ENCODE data around the gene INPP4B. TPM values are rescaled to one million over a fixed set of nuclear protein-coding genes. Genes with fewer than 3 reads are reported as not detected.

The INPP4B gene
- total and polyA plus RNA-seq, 7 donors = 4.2 to 27.3 (median 17.2) TPM

DNA sequence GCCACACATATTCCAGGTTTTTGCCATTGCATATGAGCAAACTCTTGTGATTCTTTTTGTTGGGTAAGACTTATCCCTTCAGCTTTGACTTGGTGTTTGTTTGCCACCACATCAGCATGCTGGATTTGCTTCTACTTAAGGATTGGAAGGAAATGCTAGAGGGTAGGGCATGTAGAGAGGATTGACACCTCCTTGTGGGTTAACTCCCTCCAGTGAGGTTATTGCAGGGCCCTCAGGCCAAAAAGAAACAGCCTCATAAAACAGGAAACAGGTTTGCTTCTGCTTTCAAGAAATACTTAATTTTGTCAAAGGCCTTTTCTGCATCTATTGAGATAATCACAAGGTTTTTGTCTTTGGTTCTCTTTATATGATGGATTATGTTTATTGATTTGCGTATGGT, 15.2 kb upstream of the INPP4B start:
- intact Hi-C loops (cut with DNase I) = no loop called here

DNA sequence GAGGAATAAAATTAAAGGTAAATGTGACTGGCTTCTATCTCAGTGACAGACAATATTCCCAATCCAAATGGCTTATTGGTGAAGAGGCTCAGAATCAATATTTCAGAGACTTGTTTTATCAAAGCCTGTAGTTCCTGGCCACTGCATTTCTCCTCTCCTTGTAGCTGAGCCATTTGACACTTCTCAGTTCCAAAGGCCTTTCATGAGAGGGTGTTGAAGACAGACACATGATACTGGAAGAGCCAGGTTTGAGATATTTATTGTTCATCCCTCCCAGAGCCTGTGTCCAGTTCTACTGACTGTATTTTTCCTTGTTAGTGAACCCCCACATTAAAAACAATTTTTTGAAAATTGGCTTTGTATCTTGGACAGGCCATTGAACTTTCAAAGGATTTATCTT, 12.9 kb upstream of the INPP4B start:
- intact Hi-C loops (cut with DNase I) = no loop called here
- H3K27me3 ChIP-seq = no peaks in the 10 kb centered on the region
- no peaks in the 10 kb centered on the region for H3K36me3 ChIP-seq
- no peaks in the 10 kb centered on the region for H3K9me3 ChIP-seq
- H3K4me3 ChIP-seq = no peak overlapping the region
- DNase-seq = no peak
- H3K27ac ChIP-seq = no peak overlapping the region
- H3K4me1 ChIP-seq = no peaks in the 10 kb centered on the region
- no peak for TF ChIP-seq EP300 (IDR thresholded peaks at IDR 0.05)
- no peak for TF ChIP-seq POLR2A (IDR thresholded peaks at IDR 0.05)
- TF ChIP-seq, protein P1, sequence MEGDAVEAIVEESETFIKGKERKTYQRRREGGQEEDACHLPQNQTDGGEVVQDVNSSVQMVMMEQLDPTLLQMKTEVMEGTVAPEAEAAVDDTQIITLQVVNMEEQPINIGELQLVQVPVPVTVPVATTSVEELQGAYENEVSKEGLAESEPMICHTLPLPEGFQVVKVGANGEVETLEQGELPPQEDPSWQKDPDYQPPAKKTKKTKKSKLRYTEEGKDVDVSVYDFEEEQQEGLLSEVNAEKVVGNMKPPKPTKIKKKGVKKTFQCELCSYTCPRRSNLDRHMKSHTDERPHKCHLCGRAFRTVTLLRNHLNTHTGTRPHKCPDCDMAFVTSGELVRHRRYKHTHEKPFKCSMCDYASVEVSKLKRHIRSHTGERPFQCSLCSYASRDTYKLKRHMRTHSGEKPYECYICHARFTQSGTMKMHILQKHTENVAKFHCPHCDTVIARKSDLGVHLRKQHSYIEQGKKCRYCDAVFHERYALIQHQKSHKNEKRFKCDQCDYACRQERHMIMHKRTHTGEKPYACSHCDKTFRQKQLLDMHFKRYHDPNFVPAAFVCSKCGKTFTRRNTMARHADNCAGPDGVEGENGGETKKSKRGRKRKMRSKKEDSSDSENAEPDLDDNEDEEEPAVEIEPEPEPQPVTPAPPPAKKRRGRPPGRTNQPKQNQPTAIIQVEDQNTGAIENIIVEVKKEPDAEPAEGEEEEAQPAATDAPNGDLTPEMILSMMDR (IDR thresholded peaks at IDR 0.05) = no peak
- TF ChIP-seq POLR2AphosphoS5 (IDR thresholded peaks at IDR 0.05) = no peak

More for the DNA sequence above, 15.2 kb upstream of the INPP4B start:
- Histone ChIP-seq H3K9me3 (no peaks in the 10 kb centered on the region), H3K27me3 (no peaks in the 10 kb centered on the region), H3K4me3 (no peak overlapping the region), H3K27ac (no peak overlapping the region), H3K4me1 (no peaks in the 10 kb centered on the region), H3K36me3 (no peaks in the 10 kb centered on the region)
- DNase-seq = no peak
- TF ChIP-seq POLR2AphosphoS5 (IDR thresholded peaks at IDR 0.05) (no peak), POLR2A (IDR thresholded peaks at IDR 0.05) (no peak), EP300 (IDR thresholded peaks at IDR 0.05) (no peak)
- TF ChIP-seq, protein P1 (IDR thresholded peaks at IDR 0.05) = no peak
- WGBS, 2 donors = 95 to 98% methylated on average over 1 of the region's 1 CpG

DNA sequence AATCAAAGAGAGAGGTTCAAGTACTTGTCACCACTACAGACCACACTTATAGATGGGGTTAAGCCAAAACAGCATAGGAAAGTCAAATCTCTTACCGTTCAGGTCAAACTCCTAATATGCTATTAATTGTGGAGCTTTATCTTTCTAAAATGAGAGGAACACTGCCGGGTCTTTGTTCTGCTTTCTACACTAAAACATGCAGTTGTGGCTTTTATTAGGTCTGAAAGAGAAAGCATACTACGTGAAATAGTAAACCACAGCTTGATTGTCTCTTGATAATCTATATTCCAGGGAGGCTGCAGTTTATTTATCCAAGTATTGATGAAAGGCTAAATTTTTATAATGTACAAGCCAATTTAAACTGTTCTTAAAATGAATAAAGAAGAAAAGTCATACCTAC, 12.3 kb upstream of the INPP4B start:
- WGBS, 2 donors = 39 to 63% methylated on average over 3 of the region's 3 CpGs
- H3K27me3 ChIP-seq = no peaks in the 10 kb centered on the region
- no peaks in the 10 kb centered on the region for H3K36me3 ChIP-seq
- no peak for DNase-seq
- no peaks in the 10 kb centered on the region for H3K4me1 ChIP-seq
- TF ChIP-seq POLR2A (IDR thresholded peaks at IDR 0.05) (no peak), EP300 (IDR thresholded peaks at IDR 0.05) (no peak), POLR2AphosphoS5 (IDR thresholded peaks at IDR 0.05) (no peak)
- TF ChIP-seq, protein P1 (IDR thresholded peaks at IDR 0.05) = no peak
- intact Hi-C loops (cut with DNase I) = no loop called here
- H3K27ac ChIP-seq = no peak overlapping the region
- H3K4me3 ChIP-seq = no peak overlapping the region
- H3K9me3 ChIP-seq = no peaks in the 10 kb centered on the region

DNA sequence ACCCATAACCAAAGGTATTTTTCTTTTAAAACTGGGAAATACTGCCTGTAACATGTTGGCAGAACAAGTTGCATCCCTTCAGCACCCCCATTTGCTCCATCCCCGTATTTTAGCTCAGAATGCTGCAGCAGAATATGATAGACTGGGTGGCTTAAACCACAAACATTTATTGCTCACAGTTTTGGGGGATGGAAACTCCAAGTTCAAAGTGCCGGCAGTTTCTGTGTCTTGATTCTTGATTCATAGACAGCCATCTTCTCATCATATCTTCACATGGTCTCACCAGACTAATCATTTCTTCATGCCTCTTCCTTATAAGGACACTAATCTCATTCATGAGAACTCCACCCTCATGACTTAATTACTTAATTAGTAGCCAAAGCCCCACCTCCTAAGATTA, 10.5 kb upstream of the INPP4B start:
- intact Hi-C loops (cut with DNase I) = no loop called here
- Histone ChIP-seq H3K27ac (no peak overlapping the region), H3K9me3 (no peaks in the 10 kb centered on the region), H3K36me3 (no peaks in the 10 kb centered on the region), H3K27me3 (no peaks in the 10 kb centered on the region), H3K4me1 (no peaks in the 10 kb centered on the region), H3K4me3 (no peak overlapping the region)
- DNase-seq = no peak
- TF ChIP-seq POLR2AphosphoS5 (IDR thresholded peaks at IDR 0.05) = no peak
- TF ChIP-seq EP300 (IDR thresholded peaks at IDR 0.05) = no peak
- no peak for TF ChIP-seq POLR2A (IDR thresholded peaks at IDR 0.05)
- TF ChIP-seq, protein P1 (IDR thresholded peaks at IDR 0.05) = no peak
- whole genome bisulfite sequencing, 2 donors = 80 to 88% methylated on average over 2 of the region's 2 CpGs

DNA sequence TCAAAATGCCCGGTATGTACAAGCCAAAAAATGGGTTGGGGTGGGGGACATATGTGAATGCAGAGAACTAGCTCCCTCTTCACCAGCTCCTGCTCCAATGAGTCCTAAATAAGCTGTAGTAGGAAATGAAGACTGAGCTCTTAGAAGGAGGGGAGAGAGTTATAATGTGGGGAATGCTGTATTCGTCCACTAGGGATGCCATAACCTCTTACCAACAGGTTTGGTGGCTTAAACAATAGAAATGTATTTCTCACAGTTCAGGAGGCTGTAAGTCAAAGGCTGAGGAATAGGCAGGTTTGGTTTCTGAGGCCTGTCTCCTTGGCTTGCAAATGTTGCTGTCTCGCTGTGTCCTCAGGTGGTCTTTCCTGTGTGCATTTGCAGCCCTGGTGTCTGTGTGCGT, 4.4 kb upstream of the INPP4B start:
- no peak for TF ChIP-seq POLR2A (IDR thresholded peaks at IDR 0.05)
- no peak for TF ChIP-seq EP300 (IDR thresholded peaks at IDR 0.05)
- TF ChIP-seq, protein P1 (IDR thresholded peaks at IDR 0.05) = no peak
- no peak for TF ChIP-seq POLR2AphosphoS5 (IDR thresholded peaks at IDR 0.05)
- H3K9me3 ChIP-seq = no peaks in the 10 kb centered on the region
- no peak for DNase-seq
- 81 to 87% methylated on average over 4 of the region's 4 CpGs for WGBS, 2 donors
- H3K27me3 ChIP-seq = peaks cover 0 to 7% (median 0%) of the 10 kb centered on the region in 3 donors
- intact Hi-C loops (cut with DNase I) = no loop called here
- H3K36me3 ChIP-seq = no peaks in the 10 kb centered on the region
- peaks cover 0 to 11% (median 4%) of the 10 kb centered on the region in 4 donors for H3K4me1 ChIP-seq
- no peak overlapping the region for H3K4me3 ChIP-seq
- no peak overlapping the region for H3K27ac ChIP-seq
